CD4-positive, alpha-beta T cell (primary cell): ENCODE results near the gene TMBIM6. TPM values are rescaled to one million over a fixed set of nuclear protein-coding genes. Genes with fewer than 3 reads are reported as not detected.
A peak's percentile ranks its signal among the peaks of the same experiment; 100 is the strongest.

Source experiments
- ATAC-seq: fragments of 200-7000 bp; cut with Tn5 transposase; one replicate; pipeline ENCODE4 v1.10.0; 2022; ENCODE audit warnings: mild to moderate bottlenecking; ENCODE audit not compliant: poor library complexity
- CTCF ChIA-PET: fragments of 350-600 bp; sonication (Branson Sonifier 250); formaldehyde crosslinking; loops from one replicate; lab custom pipeline; 2021; ENCODE audit warnings: antibody characterized with exemption, inconsistent platforms; lab: Charles Lee
- POLR2A ChIA-PET: fragments of 350-600 bp; sonication (Branson Sonifier 250); formaldehyde crosslinking; loops from one replicate; lab custom pipeline; 2021; ENCODE audit warnings: antibody characterized with exemption, inconsistent platforms; lab: Charles Lee
- DNase-seq, 14 experiments: peaks; one replicate each; pipeline ENCODE4 v3.0.0-alpha.2; 2013 to 2020; ENCODE audit warnings: mixed read lengths in 2 of 14
- H3K27ac ChIP-seq, 2 donors: one replicate each; pipeline versions ENCODE4 v1.5.1 to v1.7.0; 2013; ENCODE audit warnings: low read length in 2 of 2, low read depth in 1 of 2, mild to moderate bottlenecking in 1 of 2
- H3K27me3 ChIP-seq, 2 experiments: 1 replicate in 1 of 2; 2 replicates in 1 of 2; pipeline versions ENCODE4 v1.6.1 to v1.7.0; 2013; ENCODE audit warnings: low read length in 2 of 2, control low read depth in 1 of 2, mild to moderate bottlenecking in 1 of 2, moderate library complexity in 1 of 2; ENCODE audit not compliant: insufficient read depth in 2 of 2, control insufficient read depth in 1 of 2
- H3K36me3 ChIP-seq: one replicate; pipeline ENCODE4 v1.6.1; 2013; ENCODE audit warnings: low read length, control low read depth; ENCODE audit not compliant: insufficient read depth
- H3K4me1 ChIP-seq: one replicate; pipeline ENCODE4 v1.6.1; 2013; ENCODE audit warnings: low read length, control low read depth; ENCODE audit not compliant: insufficient read depth
- H3K4me3 ChIP-seq: one replicate; pipeline ENCODE4 v1.5.1; 2013; ENCODE audit warnings: mild to moderate bottlenecking, low read length, moderate library complexity
- H3K9me3 ChIP-seq, 2 experiments: 1 replicate in 1 of 2; 2 replicates in 1 of 2; pipeline versions ENCODE4 v1.6.1 to v1.7.0; 2013; ENCODE audit warnings: low read length in 2 of 2, mild to moderate bottlenecking in 2 of 2, control low read depth in 1 of 2, moderate library complexity in 1 of 2; ENCODE audit not compliant: control insufficient read depth in 1 of 2, insufficient read depth in 1 of 2
- H3K27ac Mint-ChIP-seq: one replicate; pipeline ENCODE4 v1.8.0; 2020; ENCODE audit warnings: mixed read lengths
- H3K27me3 Mint-ChIP-seq: one replicate; pipeline ENCODE4 v1.8.0; 2021; ENCODE audit warnings: mixed read lengths
- H3K36me3 Mint-ChIP-seq: one replicate; pipeline ENCODE4 v1.8.0; 2021; ENCODE audit warnings: low read depth, mixed read lengths
- H3K4me1 Mint-ChIP-seq: one replicate; pipeline ENCODE4 v1.8.0; 2021; ENCODE audit warnings: low read depth, mixed read lengths
- H3K4me3 Mint-ChIP-seq: one replicate; pipeline ENCODE4 v1.8.0; 2020; ENCODE audit warnings: mild to moderate bottlenecking, mixed read lengths
- H3K9me3 Mint-ChIP-seq: one replicate; pipeline ENCODE4 v1.8.0; 2020; ENCODE audit warnings: mixed read lengths
- CTCF ChIP-seq: fragments of 200-600 bp; IDR thresholded peaks from one replicate; pipeline ENCODE4 v1.8.0; 2022; ENCODE audit warnings: antibody characterized with exemption, mild to moderate bottlenecking
- intact Hi-C, 2 experiments: fragments of 100-400 bp; cut with DNase I in 1 of 2; cut with micrococcal nuclease in 1 of 2; formaldehyde crosslinking; loops; one replicate each; pipeline versions ENCODE4 v1.15.1 to v1.9.0; 2023 to 2025; cut with DNase I, micrococcal nuclease
- polyA plus RNA-seq, 2 donors: library from polyadenylated mRNA; unstranded; fragments of 120-200 nt; gene quantifications; one replicate each; pipeline ENCODE4 v1.2.1, GENCODE V29; 2013
- total RNA-seq, 174 experiments: library from RNA in 2 of 174; stranded (reverse) in 2 of 174; gene quantifications; one replicate each; pipeline ENCODE4 v1.2.3 and lab custom pipeline; 2021 to 2026

TMBIM6 gene
- total RNA-seq (100 to 1,000 TPM; 274 to 279 TPM), total RNA-seq (lab: John Stamatoyannopoulos, UW) (402 to 973 (median 666) reads per million in 172 experiments)
- polyA plus RNA-seq (2013, experiment 1 of 2): 361 TPM
- polyA plus RNA-seq (2013, experiment 2 of 2): 377 TPM

- Mint-ChIP-seq H3K4me3 (peak within 1 kb of the TSS; percentile 92), H3K27me3 (no peaks in the 10 kb centered on the region), H3K36me3 (peaks cover 36% of the 10 kb centered on the region), H3K27ac (peak within 1 kb of the TSS; percentile 96), H3K4me1 (peaks cover 47% of the 10 kb centered on the region), H3K9me3 (no peaks in the 10 kb centered on the region)
- intact Hi-C loops: loop anchor here (1.0 to 5.0 kb wide), 10 partner anchors 22 to 426 kb away; partner anchors contain the start of genes NCKAP5L (in 2 of the 2), BCDIN3D (in 1 of the 2), CERS5 (in 1 of the 2) and MCRS1 (in 1 of the 2)
- Histone ChIP-seq H3K4me1 (peaks cover 40% of the 10 kb centered on the region), H3K27ac (peak within 1 kb of the TSS; percentile 99), H3K36me3 (peaks cover 14% of the 10 kb centered on the region), H3K9me3 (no peaks in the 10 kb centered on the region), H3K27me3 (no peaks in the 10 kb centered on the region), H3K4me3 (peak within 1 kb of the TSS; percentile 83)
- TF ChIP-seq CTCF: peak; percentile 83
- DNase-seq (peak; percentile 96 to 100 (median 98)), ATAC-seq (peak; percentile 86)
- ChIA-PET POLR2A (interaction anchor here (0.6 to 2.2 kb wide), 55 partner anchors 9 to 1477 kb away, joined by 3 to 77 read pairs (median 6); partner anchors contain the start of genes BCDIN3D, CERS5, COX14 and DDX23), CTCF (interaction anchor here (0.6 to 2.7 kb wide), 40 partner anchors 9 to 418 kb away, joined by 3 to 53 read pairs (median 5); partner anchors contain the start of genes BCDIN3D, COX14, FMNL3 and NCKAP5L)
These were observed at the start of gene TMBIM6 for GRCh38 chr12:49740930-49741881. Gene TMBIM6 (plus strand): TSS chr12:49741557. CDS start chr12:49752494, 10,937 bp downstream.

DNA sequence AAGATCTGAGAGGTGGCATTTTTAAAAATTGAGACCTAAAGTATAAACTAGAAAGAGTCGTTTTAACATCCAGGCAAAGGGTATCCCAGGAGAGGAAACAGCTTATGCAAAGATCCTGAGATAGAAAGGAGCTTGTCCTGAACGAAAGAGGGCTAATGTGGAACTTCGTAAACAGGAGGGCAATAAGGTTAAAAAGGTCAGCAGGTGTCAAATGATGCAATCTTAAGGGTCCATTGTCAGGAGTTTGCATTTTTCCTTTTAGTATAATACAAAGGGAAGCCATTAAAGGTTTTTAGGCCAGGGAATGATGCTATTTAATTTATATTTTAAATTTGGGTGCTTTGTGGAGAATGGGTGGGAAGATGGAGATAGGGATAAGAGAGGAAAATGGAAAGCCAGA, 48.5 kb upstream of the TMBIM6 start:
- H3K9me3 ChIP-seq: no peaks in the 10 kb centered on the region
- Mint-ChIP-seq H3K4me3 (no peak overlapping the region), H3K36me3 (no peaks in the 10 kb centered on the region), H3K9me3 (no peaks in the 10 kb centered on the region), H3K27ac (no peak overlapping the region), H3K4me1 (peaks cover 56% of the 10 kb centered on the region), H3K27me3 (no peaks in the 10 kb centered on the region)
- no peaks in the 10 kb centered on the region for H3K27me3 ChIP-seq
- intact Hi-C loops: no loop called here
- POLR2A ChIA-PET: no interaction called here
- CTCF ChIA-PET: interaction anchor here (1.2 kb wide), 1 partner anchor 12 kb away, joined by 4 read pairs; no protein-coding TSS in a partner anchor
- no peaks in the 10 kb centered on the region for H3K36me3 ChIP-seq
- H3K4me3 ChIP-seq: no peak overlapping the region
- DNase-seq (no peak), ATAC-seq (no peak)
- H3K4me1 ChIP-seq: peaks cover 7% of the 10 kb centered on the region
- no peak overlapping the region for H3K27ac ChIP-seq
- no peak for TF ChIP-seq CTCF

DNA sequence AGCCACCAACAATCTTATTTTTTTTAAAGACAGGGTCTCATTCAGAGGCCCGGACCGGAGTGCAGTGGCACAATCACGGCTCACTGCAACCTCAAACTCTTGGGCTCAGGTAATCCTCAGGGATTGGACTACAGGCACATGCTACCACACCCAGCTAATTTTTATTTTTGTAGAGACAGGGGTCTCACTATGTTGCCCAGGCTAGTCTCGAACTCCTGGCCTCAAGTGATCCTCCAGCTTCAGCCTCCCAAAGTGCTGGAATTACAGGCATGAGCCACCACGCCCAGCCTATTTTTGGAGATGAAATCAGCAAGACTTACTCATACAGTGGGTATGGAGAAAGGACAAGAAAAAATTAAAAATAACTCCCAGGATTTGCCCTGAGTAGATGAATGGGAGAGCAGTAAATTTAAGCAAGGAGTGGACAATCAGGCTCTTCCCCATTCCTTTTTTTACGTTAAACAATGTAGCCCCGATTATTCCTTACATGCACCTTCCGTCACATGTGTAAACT, 47.4 kb upstream of the TMBIM6 start:
- Histone ChIP-seq H3K4me1 (peaks cover 14% of the 10 kb centered on the region), H3K4me3 (no peak overlapping the region), H3K27me3 (no peaks in the 10 kb centered on the region), H3K36me3 (no peaks in the 10 kb centered on the region), H3K9me3 (no peaks in the 10 kb centered on the region), H3K27ac (no peak overlapping the region)
- H3K9me3 Mint-ChIP-seq: no peaks in the 10 kb centered on the region
- ChIA-PET POLR2A (no interaction called here), CTCF (interaction anchor here (0.6 kb wide), 1 partner anchor 484 kb away, joined by 3 read pairs; no protein-coding TSS in a partner anchor)
- H3K27ac Mint-ChIP-seq: no peak overlapping the region
- DNase-seq (no peak), ATAC-seq (no peak)
- H3K36me3 Mint-ChIP-seq: no peaks in the 10 kb centered on the region
- H3K4me3 Mint-ChIP-seq: no peak overlapping the region
- H3K27me3 Mint-ChIP-seq: no peaks in the 10 kb centered on the region
- intact Hi-C loops: no loop called here
- H3K4me1 Mint-ChIP-seq: peaks cover 62% of the 10 kb centered on the region
- TF ChIP-seq CTCF: no peak
